SK-N-SH (cell line): ENCODE data around the gene MAP1A. TPM values are rescaled to one million over a fixed set of nuclear protein-coding genes. Genes with fewer than 3 reads are reported as not detected.
A peak's percentile ranks its signal among the peaks of the same experiment; 100 is the strongest.

Experiments used
- CTCF ChIA-PET: fragments of 300-600, 350-600 bp; formaldehyde crosslinking; extraction: SDS; loops from one replicate; lab custom pipeline; 2021; lab: Yijun Ruan, JAX
- POLR2A ChIA-PET: fragments of 350-600 bp; sonication (Branson Sonifier 250); formaldehyde crosslinking; extraction: SDS; loops from one replicate; lab custom pipeline; 2020; ENCODE audit warnings: antibody characterized with exemption, inconsistent platforms; lab: Yijun Ruan, JAX
- DNase-seq: peaks from one replicate; pipeline ENCODE4 v3.0.0; 2012
- H2AFZ ChIP-seq: fragments of 200-600 bp; sonication (generic); 2 replicates; pipeline ENCODE4 v1.8.1; 2016; ENCODE audit warnings: antibody characterized with exemption, mild to moderate bottlenecking, low read depth
- H3F3A ChIP-seq: fragments of 200-600 bp; sonication (generic); replicated peaks from 2 replicates; pipeline ENCODE3; 2016; ENCODE audit warnings: antibody characterized with exemption, mild to moderate bottlenecking; ENCODE audit not compliant: insufficient read depth
- H3K27ac ChIP-seq, 2 experiments: fragments of 200-500 bp in 1 of 2; fragments of 200-600 bp in 1 of 2; sonication (Bioruptor generic) in 1 of 2; sonication (generic), shearing (Covaris generic) in 1 of 2; 2 replicates each; pipeline versions ENCODE4 v1.5.1 to v1.6.1; 2014 to 2016; ENCODE audit warnings: low read depth in 2 of 2, inconsistent platforms in 1 of 2, low read length in 1 of 2, mild to moderate bottlenecking in 1 of 2, mixed read lengths in 1 of 2
- H3K27me3 ChIP-seq: fragments of 200-600 bp; sonication (generic), shearing (Covaris generic); 2 replicates; pipeline ENCODE4 v1.6.1; 2016; ENCODE audit warnings: mixed run types; ENCODE audit not compliant: insufficient read depth
- H3K36me3 ChIP-seq, 2 experiments: fragments of 200-500 bp in 1 of 2; fragments of 200-600 bp in 1 of 2; sonication (Bioruptor generic) in 1 of 2; sonication (generic) in 1 of 2; replicated peaks in 1 of 2; 2 replicates each; pipeline versions ENCODE3 to v1.5.1; 2014 to 2016; ENCODE audit warnings: low read length in 1 of 2, mild to moderate bottlenecking in 1 of 2; ENCODE audit not compliant: insufficient read depth in 2 of 2, control insufficient read depth in 1 of 2
- H3K4me1 ChIP-seq, 2 experiments: fragments of 200-500 bp in 1 of 2; fragments of 200-600 bp in 1 of 2; sonication (Bioruptor generic) in 1 of 2; sonication (generic), shearing (Covaris generic) in 1 of 2; 2 replicates each; pipeline versions ENCODE4 v1.5.1 to v1.6.1; 2014 to 2016; ENCODE audit warnings: low read depth in 1 of 2, low read length in 1 of 2, mixed run types in 1 of 2; ENCODE audit not compliant: insufficient read depth in 2 of 2, control insufficient read depth in 1 of 2
- H3K4me2 ChIP-seq: fragments of 200-600 bp; sonication (generic), shearing (Covaris generic); 2 replicates; pipeline ENCODE4 v1.6.1; 2017; ENCODE audit warnings: mixed run types
- H3K4me3 ChIP-seq, 2 experiments: fragments of 200-500 bp in 1 of 2; fragments of 200-600 bp in 1 of 2; sonication (Bioruptor generic) in 1 of 2; sonication (generic), shearing (Covaris generic) in 1 of 2; 2 replicates each; pipeline versions ENCODE4 v1.5.1 to v1.8.1; 2014 to 2016; ENCODE audit warnings: low read depth in 2 of 2, inconsistent platforms in 1 of 2, low read length in 1 of 2, mild to moderate bottlenecking in 1 of 2, mixed read lengths in 1 of 2, moderate library complexity in 1 of 2
- H3K79me2 ChIP-seq: fragments of 200-600 bp; sonication (generic); 2 replicates; pipeline ENCODE4 v1.8.1; 2017; ENCODE audit warnings: mild to moderate bottlenecking; ENCODE audit not compliant: insufficient read depth
- H3K9ac ChIP-seq: fragments of 200-600 bp; sonication (generic); 2 replicates; pipeline ENCODE4 v1.6.1; 2017; ENCODE audit warnings: mixed run types
- H3K9me2 ChIP-seq: fragments of 200-600 bp; sonication (generic); 2 replicates; pipeline ENCODE4 v1.6.1; 2017; ENCODE audit warnings: mixed run types
- H3K9me3 ChIP-seq: fragments of 200-600 bp; sonication (generic); 2 replicates; pipeline ENCODE4 v1.6.1; 2017; ENCODE audit warnings: mixed run types, mild to moderate bottlenecking, moderate library complexity
- H4K20me1 ChIP-seq: fragments of 200-600 bp; sonication (generic); 2 replicates; pipeline ENCODE4 v1.6.1; 2017; ENCODE audit warnings: mild to moderate bottlenecking, mixed run types; ENCODE audit not compliant: insufficient read depth
- EZH2phosphoT487 ChIP-seq: fragments of 200-600 bp; sonication (generic); IDR thresholded peaks from 2 replicates; pipeline ENCODE4 v1.6.1; 2017; ENCODE audit warnings: low read depth, mixed run types, mild to moderate bottlenecking, antibody characterized with exemption, moderate library complexity, borderline replicate concordance
- FOXJ3 ChIP-seq: sonication (generic); formaldehyde crosslinking; IDR thresholded peaks from 2 replicates; pipeline ENCODE4 v1.5.1; 2020; ENCODE audit warnings: mild to moderate bottlenecking, missing genetic modification reagents
- GABPA ChIP-seq: IDR thresholded peaks from 2 replicates; pipeline ENCODE4 v1.4.0; 2012; ENCODE audit warnings: low read depth, mild to moderate bottlenecking
- GATA2 ChIP-seq: sonication (generic); formaldehyde crosslinking; IDR thresholded peaks from 2 replicates; pipeline ENCODE4 v1.5.0; 2020; ENCODE audit warnings: mild to moderate bottlenecking, missing genetic modification reagents
- JUND ChIP-seq: IDR thresholded peaks from 2 replicates; pipeline ENCODE4 v1.4.0; 2012
- MEF2A ChIP-seq: IDR thresholded peaks from 2 replicates; pipeline ENCODE4 v1.4.0; 2012; ENCODE audit warnings: low read depth, borderline replicate concordance
- MXI1 ChIP-seq: IDR thresholded peaks from 2 replicates; pipeline ENCODE4 v1.6.1; 2012; ENCODE audit warnings: mild to moderate bottlenecking, low read depth, low read length, improper control_type of control experiment
- NFIC ChIP-seq: IDR thresholded peaks from 2 replicates; pipeline ENCODE4 v1.4.0; 2012; ENCODE audit warnings: borderline replicate concordance
- RAD21 ChIP-seq: IDR thresholded peaks from 2 replicates; pipeline ENCODE4 v1.6.1; 2012; ENCODE audit warnings: mild to moderate bottlenecking, low read length
- RCOR1 ChIP-seq: fragments of 150-350 bp; IDR thresholded peaks from 2 replicates; pipeline ENCODE4 v1.6.1; 2017; ENCODE audit warnings: antibody characterized with exemption, low read length
- RFX5 ChIP-seq: IDR thresholded peaks from 2 replicates; pipeline ENCODE4 v1.6.1; 2012; ENCODE audit warnings: mild to moderate bottlenecking, improper control_type of control experiment, low read length
- RXRA ChIP-seq: IDR thresholded peaks from 2 replicates; pipeline ENCODE4 v1.4.0; 2012; ENCODE audit warnings: low read depth, mild to moderate bottlenecking, borderline replicate concordance
- SMC3 ChIP-seq: IDR thresholded peaks from 2 replicates; pipeline ENCODE4 v1.6.1; 2012; ENCODE audit warnings: low read depth, low read length, improper control_type of control experiment
- TCF12 ChIP-seq: IDR thresholded peaks from 2 replicates; pipeline ENCODE4 v1.4.0; 2012
- YY1 ChIP-seq: IDR thresholded peaks from 2 replicates; pipeline ENCODE4 v1.4.0; 2012; ENCODE audit warnings: low read depth, mild to moderate bottlenecking
- WGBS: methylation state at CpG from one replicate; pipeline ENCODE4 v1.1.6; 2017; ENCODE audit warnings: low lambda C conversion rate; 5-methylcytosine and 5-hydroxymethylcytosine counted together
- polyA plus RNA-seq, 3 experiments: library from polyadenylated mRNA; depleted of rRNA; stranded (reverse); fragments of >200 nt; gene quantifications; 2 replicates each; pipeline ENCODE4 v1.2.3, GENCODE V29; 2012
- TF ChIP-seq, protein P1 (sequence below): fragments of 200-600 bp; sonication (generic); IDR thresholded peaks from 2 replicates; pipeline ENCODE4 v1.6.1; 2017; ENCODE audit warnings: antibody characterized with exemption, mild to moderate bottlenecking, moderate library complexity
- TF ChIP-seq, protein P2 (sequence below): fragments of 150-350 bp; IDR thresholded peaks from 2 replicates; pipeline ENCODE4 v1.6.1; 2016; ENCODE audit warnings: mild to moderate bottlenecking, low read depth, low read length
- TF ChIP-seq, protein P3 (sequence below): fragments of 150-350 bp; IDR thresholded peaks from 2 replicates; pipeline ENCODE4 v1.6.1; 2017; ENCODE audit warnings: antibody characterized with exemption, low read length, low read depth, borderline replicate concordance
- TF ChIP-seq, protein P4 (sequence below): IDR thresholded peaks from 2 replicates; pipeline ENCODE4 v1.4.0; 2012; ENCODE audit warnings: low read depth
- TF ChIP-seq, protein P5 (sequence below): IDR thresholded peaks from 2 replicates; pipeline ENCODE4; 2012

The MAP1A gene
- polyA plus RNA-seq, 1 of the 3 experiments (the other 2 are of a cell fraction): 6.0 TPM

DNA sequence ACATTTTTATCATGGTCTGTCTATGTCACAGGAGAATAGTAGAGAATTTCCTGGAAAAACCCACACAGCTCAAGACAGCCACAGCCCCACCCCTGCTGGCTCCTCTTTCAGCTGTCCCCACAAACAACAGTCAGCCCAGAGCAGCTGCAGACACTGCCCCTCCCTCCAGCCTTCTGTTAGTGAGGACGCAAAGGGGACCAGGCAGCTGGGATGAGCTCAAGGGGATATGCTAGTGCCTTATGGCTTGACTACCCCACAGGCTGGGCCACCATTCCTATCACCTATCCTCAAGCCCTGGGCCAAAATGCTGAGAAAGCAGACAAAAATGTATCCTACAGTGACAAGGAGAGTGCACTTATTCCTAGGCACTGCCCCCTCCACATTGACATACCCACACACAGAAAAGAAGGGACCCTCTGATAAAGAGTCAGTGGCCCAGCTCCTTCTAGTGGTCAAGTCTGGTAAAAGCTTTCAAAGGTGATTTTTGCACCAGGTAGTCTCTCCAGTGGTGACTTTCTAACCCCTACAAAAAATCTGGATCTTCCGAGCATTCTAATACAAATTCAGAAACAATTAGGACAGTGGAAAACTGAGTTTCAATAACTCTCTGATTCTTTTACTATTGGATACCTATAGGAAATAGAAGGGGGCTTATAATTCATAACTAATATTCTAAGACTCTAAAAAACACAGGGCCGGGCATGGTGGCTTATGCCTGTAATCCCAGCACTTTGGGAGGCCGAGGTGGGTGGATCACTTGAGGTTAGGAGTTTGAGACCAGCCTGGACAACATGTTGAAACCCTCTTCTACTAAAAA is 3.0 kb upstream of the MAP1A start:
- POLR2A ChIA-PET: interaction anchor here (0.5 kb wide), 1 partner anchor 53 kb away, joined by 4 read pairs; no protein-coding TSS in a partner anchor
- Histone ChIP-seq H3F3A (peaks cover 8% of the 10 kb centered on the region), H2AFZ (no peak overlapping the region), H3K4me2 (peak overlapping the region; percentile 11), H3K9me2 (no peaks in the 10 kb centered on the region), H3K4me3 (0 out of 4 replicates have a peak overlapping the region, but pooled peaks of 1 of the 2 experiments have one; percentile 7)
- CTCF ChIA-PET: interaction anchor here (0.6 to 4.0 kb wide), 50 partner anchors 9 to 256 kb away, joined by 3 to 42 read pairs (median 4); partner anchors contain the start of genes TP53BP1, TUBGCP4 and ZSCAN29
- 65% methylated on average over 4 of the region's 4 CpGs for WGBS
- TF ChIP-seq TCF12 (no peak), SMC3 (peak; percentile 60), MEF2A (no peak), RAD21 (peak; percentile 81)
- TF ChIP-seq, protein P1, sequence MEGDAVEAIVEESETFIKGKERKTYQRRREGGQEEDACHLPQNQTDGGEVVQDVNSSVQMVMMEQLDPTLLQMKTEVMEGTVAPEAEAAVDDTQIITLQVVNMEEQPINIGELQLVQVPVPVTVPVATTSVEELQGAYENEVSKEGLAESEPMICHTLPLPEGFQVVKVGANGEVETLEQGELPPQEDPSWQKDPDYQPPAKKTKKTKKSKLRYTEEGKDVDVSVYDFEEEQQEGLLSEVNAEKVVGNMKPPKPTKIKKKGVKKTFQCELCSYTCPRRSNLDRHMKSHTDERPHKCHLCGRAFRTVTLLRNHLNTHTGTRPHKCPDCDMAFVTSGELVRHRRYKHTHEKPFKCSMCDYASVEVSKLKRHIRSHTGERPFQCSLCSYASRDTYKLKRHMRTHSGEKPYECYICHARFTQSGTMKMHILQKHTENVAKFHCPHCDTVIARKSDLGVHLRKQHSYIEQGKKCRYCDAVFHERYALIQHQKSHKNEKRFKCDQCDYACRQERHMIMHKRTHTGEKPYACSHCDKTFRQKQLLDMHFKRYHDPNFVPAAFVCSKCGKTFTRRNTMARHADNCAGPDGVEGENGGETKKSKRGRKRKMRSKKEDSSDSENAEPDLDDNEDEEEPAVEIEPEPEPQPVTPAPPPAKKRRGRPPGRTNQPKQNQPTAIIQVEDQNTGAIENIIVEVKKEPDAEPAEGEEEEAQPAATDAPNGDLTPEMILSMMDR: peak; percentile 71
- TF ChIP-seq, all 33 proteins: peak for 3
- Histone ChIP-seq H3K4me1 (peaks cover 22 to 46% of the 10 kb centered on the region in 2 experiments), H3K9ac (no peak overlapping the region), H3K27me3 (no peaks in the 10 kb centered on the region), H3K27ac (peak overlapping the region in 1 of 2 experiments; percentile 32; a peak in 2 of 4 replicates), H3K36me3 (no peaks in the 10 kb centered on the region), H3K9me3 (no peaks in the 10 kb centered on the region), H4K20me1 (no peaks in the 10 kb centered on the region), H3K79me2 (0 out of 2 replicates have a peak, but pooled peaks cover 3% of the 10 kb centered on the region)
- DNase-seq: peak; percentile 57

DNA sequence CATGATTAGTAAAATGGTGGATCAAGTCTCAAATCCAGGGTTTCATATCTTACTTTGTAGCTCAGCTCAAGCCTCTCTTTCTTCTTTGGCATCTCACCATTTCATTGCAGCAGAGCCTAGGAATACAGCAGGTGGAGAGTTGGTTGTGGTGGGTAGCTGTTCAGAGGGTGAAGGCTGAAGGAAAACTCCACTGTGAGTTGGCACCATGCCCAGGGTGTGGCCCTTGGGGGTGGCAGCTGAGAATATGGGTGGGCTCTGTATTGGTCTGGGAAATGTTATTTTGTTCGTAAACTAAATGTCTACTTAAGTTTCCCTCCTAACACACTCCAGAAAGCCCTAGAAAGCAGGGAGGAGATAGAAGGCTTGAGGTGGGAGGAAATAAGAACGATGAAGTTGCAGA is 1.7 kb upstream of the MAP1A start:
- no peaks in the 10 kb centered on the region for H4K20me1 ChIP-seq
- no peak overlapping the region for H3K27ac ChIP-seq
- POLR2A ChIA-PET: no interaction called here
- TF ChIP-seq RFX5 (no peak), YY1 (no peak), TCF12 (no peak), RXRA (no peak), JUND (no peak), MEF2A (no peak), FOXJ3 (CRISPR knock-in tag) (no peak), SMC3 (no peak), RCOR1 (no peak), EZH2phosphoT487 (no peak), NFIC (no peak), MXI1 (no peak), GABPA (no peak), GATA2 (no peak)
- TF ChIP-seq, protein P2, sequence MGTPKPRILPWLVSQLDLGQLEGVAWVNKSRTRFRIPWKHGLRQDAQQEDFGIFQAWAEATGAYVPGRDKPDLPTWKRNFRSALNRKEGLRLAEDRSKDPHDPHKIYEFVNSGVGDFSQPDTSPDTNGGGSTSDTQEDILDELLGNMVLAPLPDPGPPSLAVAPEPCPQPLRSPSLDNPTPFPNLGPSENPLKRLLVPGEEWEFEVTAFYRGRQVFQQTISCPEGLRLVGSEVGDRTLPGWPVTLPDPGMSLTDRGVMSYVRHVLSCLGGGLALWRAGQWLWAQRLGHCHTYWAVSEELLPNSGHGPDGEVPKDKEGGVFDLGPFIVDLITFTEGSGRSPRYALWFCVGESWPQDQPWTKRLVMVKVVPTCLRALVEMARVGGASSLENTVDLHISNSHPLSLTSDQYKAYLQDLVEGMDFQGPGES: no peak
- TF ChIP-seq, protein P3, sequence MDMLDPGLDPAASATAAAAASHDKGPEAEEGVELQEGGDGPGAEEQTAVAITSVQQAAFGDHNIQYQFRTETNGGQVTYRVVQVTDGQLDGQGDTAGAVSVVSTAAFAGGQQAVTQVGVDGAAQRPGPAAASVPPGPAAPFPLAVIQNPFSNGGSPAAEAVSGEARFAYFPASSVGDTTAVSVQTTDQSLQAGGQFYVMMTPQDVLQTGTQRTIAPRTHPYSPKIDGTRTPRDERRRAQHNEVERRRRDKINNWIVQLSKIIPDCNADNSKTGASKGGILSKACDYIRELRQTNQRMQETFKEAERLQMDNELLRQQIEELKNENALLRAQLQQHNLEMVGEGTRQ: no peak
- TF ChIP-seq, protein P4, sequence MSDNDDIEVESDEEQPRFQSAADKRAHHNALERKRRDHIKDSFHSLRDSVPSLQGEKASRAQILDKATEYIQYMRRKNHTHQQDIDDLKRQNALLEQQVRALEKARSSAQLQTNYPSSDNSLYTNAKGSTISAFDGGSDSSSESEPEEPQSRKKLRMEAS: no peak
- TF ChIP-seq, protein P5, sequence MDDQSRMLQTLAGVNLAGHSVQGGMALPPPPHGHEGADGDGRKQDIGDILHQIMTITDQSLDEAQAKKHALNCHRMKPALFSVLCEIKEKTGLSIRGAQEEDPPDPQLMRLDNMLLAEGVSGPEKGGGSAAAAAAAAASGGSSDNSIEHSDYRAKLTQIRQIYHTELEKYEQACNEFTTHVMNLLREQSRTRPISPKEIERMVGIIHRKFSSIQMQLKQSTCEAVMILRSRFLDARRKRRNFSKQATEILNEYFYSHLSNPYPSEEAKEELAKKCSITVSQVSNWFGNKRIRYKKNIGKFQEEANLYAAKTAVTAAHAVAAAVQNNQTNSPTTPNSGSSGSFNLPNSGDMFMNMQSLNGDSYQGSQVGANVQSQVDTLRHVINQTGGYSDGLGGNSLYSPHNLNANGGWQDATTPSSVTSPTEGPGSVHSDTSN: no peak
- peak overlapping the region; percentile 29; the same call in 1 of the 2 replicates for H2AFZ ChIP-seq
- H3K4me2 ChIP-seq: peak overlapping the region; percentile 84
- H3K9ac ChIP-seq: no peak overlapping the region
- H3K4me1 ChIP-seq: peaks cover 19 to 45% of the 10 kb centered on the region in 2 experiments
- H3K4me3 ChIP-seq: no peak overlapping the region
- WGBS: 62% methylated on average over 2 of the region's 2 CpGs
- no peaks in the 10 kb centered on the region for H3F3A ChIP-seq
- no peak for DNase-seq
- no peaks in the 10 kb centered on the region for H3K27me3 ChIP-seq
- peaks cover 4% of the 10 kb centered on the region in 2 experiments for H3K36me3 ChIP-seq
- no peaks in the 10 kb centered on the region for H3K9me3 ChIP-seq
- H3K79me2 ChIP-seq: 0 out of 2 replicates have a peak, but pooled peaks cover 6% of the 10 kb centered on the region
- CTCF ChIA-PET: interaction anchor here (0.6 to 4.0 kb wide), 11 partner anchors 10 to 160 kb away, joined by 3 to 42 read pairs (median 8); partner anchors contain the start of gene TP53BP1
- H3K9me2 ChIP-seq: no peaks in the 10 kb centered on the region
